ENCODE data around the gene CAVIN2. TPM values are rescaled to one million over a fixed set of nuclear protein-coding genes. Genes with fewer than 3 reads are reported as not detected.

Gene CAVIN2
- polyA plus RNA-seq, 1 donor (not counting 4 experiments of a cell fraction or from before 2014, with no cell fraction given) = 10.2 TPM

- Histone ChIP-seq H2AFZ (ENCODE audit: control insufficient read depth, low read length) (no peak overlapping the region), H3K36me3 (ENCODE audit: control insufficient read depth in 2 of 2, extremely low read depth in 1 of 2, insufficient read depth in 2 of 2, low read length in 2 of 2) (no peaks in the 10 kb centered on the region), H3K4me1 (ENCODE audit: control insufficient read depth, extremely low read depth, insufficient read depth, low read length) (peaks cover 38% of the 10 kb centered on the region), H3K4me2 (ENCODE audit: control insufficient read depth, extremely low read depth, insufficient read depth, low read depth, low read length) (peak overlapping the region; percentile 66), H3K79me2 (ENCODE audit: control insufficient read depth, insufficient read depth, low read length) (peaks cover 6% of the 10 kb centered on the region), H3K4me3 (ENCODE audit: control insufficient read depth in 2 of 3, extremely low read depth in 1 of 3, insufficient read depth in 2 of 3, low read depth in 1 of 3, low read length in 3 of 3) (peak overlapping the region; percentile 15 to 60 (median 47)), H4K20me1 (ENCODE audit: control insufficient read depth, extremely low read depth, insufficient read depth, low read length) (no peaks in the 10 kb centered on the region), H3K9me1 (ENCODE audit: control insufficient read depth, extremely low read depth, insufficient read depth, low read length) (no peaks in the 10 kb centered on the region), H3K9me3 (ENCODE audit: control insufficient read depth, low read depth, low read length) (no peaks in the 10 kb centered on the region), H3K9ac (ENCODE audit: control insufficient read depth, extremely low read depth, insufficient read depth, low read length) (no peak overlapping the region), H3K27me3 (ENCODE audit: control insufficient read depth, extremely low read depth, insufficient read depth, low read length) (no peaks in the 10 kb centered on the region), H3K27ac (ENCODE audit: control insufficient read depth, insufficient read depth, low read length) (peak overlapping the region; percentile 25)
- dilution Hi-C loops (cut with MboI; ENCODE audit: extremely low pct_ligation_motif_present, low sequenced_read_pairs) = no loop called here
- FAIRE-seq (no peak), DNase-seq (ENCODE audit: low read depth, low spot score) (no peak)
- TF ChIP-seq EZH2 (IDR thresholded peaks at IDR 0.05; ENCODE audit: low read length) (no peak), CTCF (optimal IDR thresholded peaks at IDR 0.05 in 1 of 3, IDR thresholded peaks at IDR 0.05 in 1 of 3, conservative IDR thresholded peaks at IDR 0.05 in 1 of 3; ENCODE audit: extremely low read depth in 1 of 3, insufficient read depth in 2 of 3, low read length in 3 of 3) (no peak)
Measured at GRCh38 chr2:191844706-191845105, 2.2 kb downstream of the CAVIN2 start.

DNA sequence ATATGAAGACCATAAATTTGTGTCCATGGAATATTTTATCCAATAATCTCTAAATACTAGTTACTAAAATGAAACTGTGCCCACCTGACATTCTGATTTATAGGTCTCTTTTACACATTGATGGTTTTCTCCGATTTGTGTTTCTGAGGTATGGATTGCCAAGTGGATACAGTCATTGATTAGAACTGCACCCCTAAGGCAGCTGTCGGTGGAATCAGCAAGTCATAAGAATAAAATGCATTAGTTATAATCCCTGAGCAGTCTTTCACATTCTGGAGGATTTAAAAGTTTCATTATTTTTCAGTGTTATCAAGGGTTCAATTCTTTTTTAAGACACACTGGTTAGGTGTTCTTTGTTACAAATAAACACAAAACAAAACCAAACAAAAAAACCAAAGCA, 6.0 kb downstream of the CAVIN2 start:
- Histone ChIP-seq H2AFZ (ENCODE audit: control insufficient read depth, low read length) (no peak overlapping the region), H3K4me3 (ENCODE audit: control insufficient read depth in 2 of 3, extremely low read depth in 1 of 3, insufficient read depth in 2 of 3, low read depth in 1 of 3, low read length in 3 of 3) (no peak overlapping the region), H3K4me2 (ENCODE audit: control insufficient read depth, extremely low read depth, insufficient read depth, low read depth, low read length) (no peak overlapping the region), H3K9ac (ENCODE audit: control insufficient read depth, extremely low read depth, insufficient read depth, low read length) (no peak overlapping the region), H3K79me2 (ENCODE audit: control insufficient read depth, insufficient read depth, low read length) (peaks cover 6% of the 10 kb centered on the region), H3K9me1 (ENCODE audit: control insufficient read depth, extremely low read depth, insufficient read depth, low read length) (no peaks in the 10 kb centered on the region), H4K20me1 (ENCODE audit: control insufficient read depth, extremely low read depth, insufficient read depth, low read length) (no peaks in the 10 kb centered on the region), H3K27ac (ENCODE audit: control insufficient read depth, insufficient read depth, low read length) (no peak overlapping the region), H3K27me3 (ENCODE audit: control insufficient read depth, extremely low read depth, insufficient read depth, low read length) (no peaks in the 10 kb centered on the region), H3K36me3 (ENCODE audit: control insufficient read depth in 2 of 2, extremely low read depth in 1 of 2, insufficient read depth in 2 of 2, low read length in 2 of 2) (peaks cover under 1 to 4% of the 10 kb centered on the region in 2 experiments), H3K9me3 (ENCODE audit: control insufficient read depth, low read depth, low read length) (no peaks in the 10 kb centered on the region), H3K4me1 (ENCODE audit: control insufficient read depth, extremely low read depth, insufficient read depth, low read length) (peaks cover 17% of the 10 kb centered on the region)
- TF ChIP-seq EZH2 (IDR thresholded peaks at IDR 0.05; ENCODE audit: low read length) (no peak), CTCF (optimal IDR thresholded peaks at IDR 0.05 in 1 of 3, IDR thresholded peaks at IDR 0.05 in 1 of 3, conservative IDR thresholded peaks at IDR 0.05 in 1 of 3; ENCODE audit: extremely low read depth in 1 of 3, insufficient read depth in 2 of 3, low read length in 3 of 3) (no peak)
- DNase-seq (ENCODE audit: low read depth, low spot score) (no peak), FAIRE-seq (no peak)
- dilution Hi-C loops (cut with MboI; ENCODE audit: extremely low pct_ligation_motif_present, low sequenced_read_pairs) = no loop called here

Measured in keratinocyte (primary cell).